SK-N-SH (cell line): ENCODE measurements around the gene LIMA1. TPM values are rescaled to one million over a fixed set of nuclear protein-coding genes. Genes with fewer than 3 reads are reported as not detected.
"Not testable (repeated sequence)": the region's sequence is repeated elsewhere in the genome, so short reads cannot be mapped to it uniquely, and the experiment has no call there.

Experiments used
- CTCF ChIA-PET: fragments of 300-600, 350-600 bp; formaldehyde crosslinking; extraction: SDS; loops from one replicate; lab custom pipeline; 2021; lab: Yijun Ruan, JAX
- POLR2A ChIA-PET: fragments of 350-600 bp; sonication (Branson Sonifier 250); formaldehyde crosslinking; extraction: SDS; loops from one replicate; lab custom pipeline; 2020; ENCODE audit warnings: antibody characterized with exemption, inconsistent platforms; lab: Yijun Ruan, JAX
- DNase-seq: peaks from one replicate; pipeline ENCODE4 v3.0.0; 2012
- H2AFZ ChIP-seq: fragments of 200-600 bp; sonication (generic); 2 replicates; pipeline ENCODE4 v1.8.1; 2016; ENCODE audit warnings: antibody characterized with exemption, mild to moderate bottlenecking, low read depth
- H3F3A ChIP-seq: fragments of 200-600 bp; sonication (generic); replicated peaks from 2 replicates; pipeline ENCODE3; 2016; ENCODE audit warnings: antibody characterized with exemption, mild to moderate bottlenecking; ENCODE audit not compliant: insufficient read depth
- H3K27ac ChIP-seq, 2 experiments: fragments of 200-500 bp in 1 of 2; fragments of 200-600 bp in 1 of 2; sonication (Bioruptor generic) in 1 of 2; sonication (generic), shearing (Covaris generic) in 1 of 2; 2 replicates each; pipeline versions ENCODE4 v1.5.1 to v1.6.1; 2014 to 2016; ENCODE audit warnings: low read depth in 2 of 2, inconsistent platforms in 1 of 2, low read length in 1 of 2, mild to moderate bottlenecking in 1 of 2, mixed read lengths in 1 of 2
- H3K27me3 ChIP-seq: fragments of 200-600 bp; sonication (generic), shearing (Covaris generic); 2 replicates; pipeline ENCODE4 v1.6.1; 2016; ENCODE audit warnings: mixed run types; ENCODE audit not compliant: insufficient read depth
- H3K36me3 ChIP-seq, 2 experiments: fragments of 200-500 bp in 1 of 2; fragments of 200-600 bp in 1 of 2; sonication (Bioruptor generic) in 1 of 2; sonication (generic) in 1 of 2; replicated peaks in 1 of 2; 2 replicates each; pipeline versions ENCODE3 to v1.5.1; 2014 to 2016; ENCODE audit warnings: low read length in 1 of 2, mild to moderate bottlenecking in 1 of 2; ENCODE audit not compliant: insufficient read depth in 2 of 2, control insufficient read depth in 1 of 2
- H3K4me1 ChIP-seq, 2 experiments: fragments of 200-500 bp in 1 of 2; fragments of 200-600 bp in 1 of 2; sonication (Bioruptor generic) in 1 of 2; sonication (generic), shearing (Covaris generic) in 1 of 2; 2 replicates each; pipeline versions ENCODE4 v1.5.1 to v1.6.1; 2014 to 2016; ENCODE audit warnings: low read depth in 1 of 2, low read length in 1 of 2, mixed run types in 1 of 2; ENCODE audit not compliant: insufficient read depth in 2 of 2, control insufficient read depth in 1 of 2
- H3K4me2 ChIP-seq: fragments of 200-600 bp; sonication (generic), shearing (Covaris generic); 2 replicates; pipeline ENCODE4 v1.6.1; 2017; ENCODE audit warnings: mixed run types
- H3K4me3 ChIP-seq, 2 experiments: fragments of 200-500 bp in 1 of 2; fragments of 200-600 bp in 1 of 2; sonication (Bioruptor generic) in 1 of 2; sonication (generic), shearing (Covaris generic) in 1 of 2; 2 replicates each; pipeline versions ENCODE4 v1.5.1 to v1.8.1; 2014 to 2016; ENCODE audit warnings: low read depth in 2 of 2, inconsistent platforms in 1 of 2, low read length in 1 of 2, mild to moderate bottlenecking in 1 of 2, mixed read lengths in 1 of 2, moderate library complexity in 1 of 2
- H3K79me2 ChIP-seq: fragments of 200-600 bp; sonication (generic); 2 replicates; pipeline ENCODE4 v1.8.1; 2017; ENCODE audit warnings: mild to moderate bottlenecking; ENCODE audit not compliant: insufficient read depth
- H3K9ac ChIP-seq: fragments of 200-600 bp; sonication (generic); 2 replicates; pipeline ENCODE4 v1.6.1; 2017; ENCODE audit warnings: mixed run types
- H3K9me2 ChIP-seq: fragments of 200-600 bp; sonication (generic); 2 replicates; pipeline ENCODE4 v1.6.1; 2017; ENCODE audit warnings: mixed run types
- H3K9me3 ChIP-seq: fragments of 200-600 bp; sonication (generic); 2 replicates; pipeline ENCODE4 v1.6.1; 2017; ENCODE audit warnings: mixed run types, mild to moderate bottlenecking, moderate library complexity
- H4K20me1 ChIP-seq: fragments of 200-600 bp; sonication (generic); 2 replicates; pipeline ENCODE4 v1.6.1; 2017; ENCODE audit warnings: mild to moderate bottlenecking, mixed run types; ENCODE audit not compliant: insufficient read depth
- CHD2 ChIP-seq: fragments of 150-350 bp; IDR thresholded peaks from 2 replicates; pipeline ENCODE4 v1.6.1; 2018; ENCODE audit warnings: low read length; ENCODE audit not compliant: partially characterized antibody
- EP300 ChIP-seq, 2 experiments: IDR thresholded peaks; 2 replicates each; pipeline versions ENCODE4 v1.4.0 to v1.6.1; 2012; ENCODE audit warnings: borderline replicate concordance in 1 of 2, low read depth in 1 of 2, low read length in 1 of 2
- FOXJ3 ChIP-seq: sonication (generic); formaldehyde crosslinking; IDR thresholded peaks from 2 replicates; pipeline ENCODE4 v1.5.1; 2020; ENCODE audit warnings: mild to moderate bottlenecking, missing genetic modification reagents
- GATA2 ChIP-seq: sonication (generic); formaldehyde crosslinking; IDR thresholded peaks from 2 replicates; pipeline ENCODE4 v1.5.0; 2020; ENCODE audit warnings: mild to moderate bottlenecking, missing genetic modification reagents
- JUND ChIP-seq: IDR thresholded peaks from 2 replicates; pipeline ENCODE4 v1.4.0; 2012
- NFIC ChIP-seq: IDR thresholded peaks from 2 replicates; pipeline ENCODE4 v1.4.0; 2012; ENCODE audit warnings: borderline replicate concordance
- RCOR1 ChIP-seq: fragments of 150-350 bp; IDR thresholded peaks from 2 replicates; pipeline ENCODE4 v1.6.1; 2017; ENCODE audit warnings: antibody characterized with exemption, low read length
- REST ChIP-seq: IDR thresholded peaks from 2 replicates; pipeline ENCODE4 v1.6.1; 2012; ENCODE audit warnings: mild to moderate bottlenecking, low read depth, low read length, moderate library complexity
- YY1 ChIP-seq: IDR thresholded peaks from 2 replicates; pipeline ENCODE4 v1.4.0; 2012; ENCODE audit warnings: low read depth, mild to moderate bottlenecking
- WGBS: methylation state at CpG from one replicate; pipeline ENCODE4 v1.1.6; 2017; ENCODE audit warnings: low lambda C conversion rate; 5-methylcytosine and 5-hydroxymethylcytosine counted together
- polyA plus RNA-seq, 3 experiments: library from polyadenylated mRNA; depleted of rRNA; stranded (reverse); fragments of >200 nt; gene quantifications; 2 replicates each; pipeline ENCODE4 v1.2.3, GENCODE V29; 2012

The LIMA1 gene
- polyA plus RNA-seq, 1 of the 3 experiments (the other 2 are of a cell fraction) = 96.6 TPM

- ChIA-PET POLR2A (no interaction called here), CTCF (interaction anchor here (1.1 to 1.8 kb wide), 4 partner anchors 10 to 158 kb away, joined by 4 to 9 read pairs (median 4); partner anchors contain the start of genes CERS5 and COX14)
- H3K27ac ChIP-seq = no peak overlapping the region
- DNase-seq = no peak
- H3K4me3 ChIP-seq = no peak overlapping the region
- H2AFZ ChIP-seq = no peak overlapping the region
- no peaks in the 10 kb centered on the region for H3K36me3 ChIP-seq
- no peaks in the 10 kb centered on the region for H3K9me3 ChIP-seq
- H3K4me2 ChIP-seq = no peak overlapping the region
- H3K9me2 ChIP-seq = no peaks in the 10 kb centered on the region
- peaks cover 98% of the 10 kb centered on the region for H3K79me2 ChIP-seq
- peaks cover 44% of the 10 kb centered on the region for H4K20me1 ChIP-seq
- TF ChIP-seq YY1 = no peak
- TF ChIP-seq RCOR1 = no peak
- no peak for TF ChIP-seq FOXJ3 (CRISPR knock-in tag)
- no peak for TF ChIP-seq JUND
- no peak for TF ChIP-seq NFIC
- TF ChIP-seq EP300 (IDR thresholded peaks at IDR 0.05; ENCODE audit: borderline replicate concordance in 1 of 2, low read depth in 1 of 2, low read length in 1 of 2) = no peak
- no peak for TF ChIP-seq CHD2
- no peak for TF ChIP-seq GATA2 (CRISPR knock-in tag)
- no peak overlapping the region for H3K9ac ChIP-seq
- H3K27me3 ChIP-seq = no peaks in the 10 kb centered on the region
- H3F3A ChIP-seq = peaks cover 15% of the 10 kb centered on the region
- H3K4me1 ChIP-seq = no peaks in the 10 kb centered on the region
Observed at GRCh38 chr12:50156641-50157040, 126.7 kb downstream of the LIMA1 start.

GRCh38 chr12:50154947-50155346 lies 128.4 kb downstream of the LIMA1 start:
- DNase-seq, H3K36me3 ChIP-seq, H3K4me1 ChIP-seq, H3K9me2 ChIP-seq, POLR2A ChIA-PET, H3K27ac ChIP-seq, H2AFZ ChIP-seq, H3K27me3 ChIP-seq, H3K9me3 ChIP-seq, H3K4me3 ChIP-seq, H3K4me2 ChIP-seq, H3K9ac ChIP-seq: not testable (repeated sequence)
- 100% methylated on average over 4 of the region's 5 CpGs for WGBS
- CTCF ChIA-PET = interaction anchor here (0.9 to 2.2 kb wide), 6 partner anchors 22 to 160 kb away, joined by 3 to 8 read pairs (median 4); partner anchors contain the start of genes COX14 and GPD1
- peaks cover 51% of the 10 kb centered on the region for H4K20me1 ChIP-seq
- H3F3A ChIP-seq = peaks cover 16% of the 10 kb centered on the region
- peaks cover 98% of the 10 kb centered on the region for H3K79me2 ChIP-seq

GRCh38 chr12:50151047-50151687 lies 132.2 kb downstream of the LIMA1 start:
- POLR2A ChIA-PET = no interaction called here
- Histone ChIP-seq H3K27me3 (no peaks in the 10 kb centered on the region), H2AFZ (no peak overlapping the region)
- no peak for TF ChIP-seq REST
- TF ChIP-seq JUND = no peak
- TF ChIP-seq, all 33 proteins: peak for 0
- H3K79me2 ChIP-seq = peaks cover 97% of the 10 kb centered on the region
- no peak overlapping the region for H3K4me2 ChIP-seq
- H3K9me3 ChIP-seq = no peaks in the 10 kb centered on the region
- H4K20me1 ChIP-seq = peaks cover 52% of the 10 kb centered on the region
- DNase-seq = no peak
- CTCF ChIA-PET = interaction anchor here (1.3 to 4.3 kb wide), 3 partner anchors 19 to 164 kb away, joined by 4 to 21 read pairs (median 7); no protein-coding TSS in a partner anchor
- peaks cover 9% of the 10 kb centered on the region for H3F3A ChIP-seq
- H3K36me3 ChIP-seq = peaks cover 0 to 9% of the 10 kb centered on the region in 2 experiments
- H3K4me1 ChIP-seq = no peaks in the 10 kb centered on the region
- H3K4me3 ChIP-seq = no peak overlapping the region
- WGBS = 97% methylated on average over 1 of the region's 1 CpG
- H3K9me2 ChIP-seq = no peaks in the 10 kb centered on the region
- H3K9ac ChIP-seq = no peak overlapping the region
- no peak overlapping the region for H3K27ac ChIP-seq
